ENCODE measurements around the gene FSTL3.

DNA sequence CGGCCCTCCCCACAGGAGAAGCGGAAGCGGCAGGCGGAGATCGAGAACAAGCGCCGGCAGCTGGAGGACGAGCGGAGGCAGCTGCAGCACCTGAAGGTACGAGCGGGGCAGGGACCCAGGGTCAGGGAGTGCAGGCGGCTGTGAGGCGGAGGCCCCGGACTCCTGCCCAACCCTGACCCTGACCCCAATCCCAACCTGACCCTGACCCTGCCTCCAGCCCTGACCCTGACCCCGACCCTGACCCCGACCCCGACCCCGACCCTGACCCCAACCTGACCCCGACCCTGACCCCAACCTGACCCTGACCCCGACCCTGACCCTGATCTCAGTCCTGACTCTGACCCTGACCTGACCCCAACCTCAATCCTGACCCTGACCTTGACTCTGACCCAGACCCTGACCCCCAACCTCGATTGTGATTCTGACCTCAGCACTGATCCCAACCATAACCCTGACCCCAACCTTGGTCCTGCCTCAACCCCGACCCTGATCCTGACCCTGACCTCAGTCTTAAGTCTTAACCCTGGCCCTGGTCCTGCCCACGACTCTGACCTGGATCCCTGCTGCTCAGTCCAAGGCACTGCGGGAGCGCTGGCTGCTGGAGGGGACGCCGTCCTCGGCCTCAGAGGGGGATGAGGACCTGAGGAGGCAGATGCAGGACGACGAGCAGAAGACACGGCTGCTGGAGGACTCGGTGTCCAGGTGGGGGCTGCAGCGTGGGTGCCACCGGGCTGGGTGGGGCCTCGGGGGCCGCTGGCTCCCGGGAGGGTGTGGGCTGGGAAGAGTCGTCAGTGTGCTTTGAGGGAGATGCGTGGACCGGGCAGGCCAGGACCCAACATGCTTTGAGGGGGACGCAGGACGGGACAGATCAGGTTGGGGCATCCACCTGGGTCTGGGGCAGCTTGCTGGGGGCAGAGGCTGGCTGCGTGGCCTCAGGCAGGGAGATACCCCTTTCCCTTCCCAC lies 51.1 kb downstream of the FSTL3 start:
- TF ChIP-seq, protein P1, sequence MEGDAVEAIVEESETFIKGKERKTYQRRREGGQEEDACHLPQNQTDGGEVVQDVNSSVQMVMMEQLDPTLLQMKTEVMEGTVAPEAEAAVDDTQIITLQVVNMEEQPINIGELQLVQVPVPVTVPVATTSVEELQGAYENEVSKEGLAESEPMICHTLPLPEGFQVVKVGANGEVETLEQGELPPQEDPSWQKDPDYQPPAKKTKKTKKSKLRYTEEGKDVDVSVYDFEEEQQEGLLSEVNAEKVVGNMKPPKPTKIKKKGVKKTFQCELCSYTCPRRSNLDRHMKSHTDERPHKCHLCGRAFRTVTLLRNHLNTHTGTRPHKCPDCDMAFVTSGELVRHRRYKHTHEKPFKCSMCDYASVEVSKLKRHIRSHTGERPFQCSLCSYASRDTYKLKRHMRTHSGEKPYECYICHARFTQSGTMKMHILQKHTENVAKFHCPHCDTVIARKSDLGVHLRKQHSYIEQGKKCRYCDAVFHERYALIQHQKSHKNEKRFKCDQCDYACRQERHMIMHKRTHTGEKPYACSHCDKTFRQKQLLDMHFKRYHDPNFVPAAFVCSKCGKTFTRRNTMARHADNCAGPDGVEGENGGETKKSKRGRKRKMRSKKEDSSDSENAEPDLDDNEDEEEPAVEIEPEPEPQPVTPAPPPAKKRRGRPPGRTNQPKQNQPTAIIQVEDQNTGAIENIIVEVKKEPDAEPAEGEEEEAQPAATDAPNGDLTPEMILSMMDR (IDR thresholded peaks at IDR 0.05; ENCODE audit: low read depth, low read length, missing input control): no peak
- no peak for TF ChIP-seq TAF1 (conservative IDR thresholded peaks at IDR 0.05)
- no peak for TF ChIP-seq RAD21 (IDR thresholded peaks at IDR 0.05)
- no peak for TF ChIP-seq ZBTB33 (IDR thresholded peaks at IDR 0.05)
- TF ChIP-seq FOXA2 (IDR thresholded peaks at IDR 0.05): no peak
